Erythroblast (primary cell): Measurements from ENCODE around the gene CNTNAP1.

ENCODE experiments used
- GATA1 ChIP-seq: IDR thresholded peaks from 2 replicates; pipeline ENCODE4 v1.6.1; 2011; ENCODE audit warnings: low read depth, mild to moderate bottlenecking, control low read depth, low read length, moderate library complexity
- POLR2A ChIP-seq: IDR thresholded peaks from 2 replicates; pipeline ENCODE4 v1.6.1; 2011; ENCODE audit warnings: mild to moderate bottlenecking, low read length

- no peak for TF ChIP-seq POLR2A
- no peak for TF ChIP-seq GATA1
Measured at GRCh38 chr17:42740699-42741098, 58.4 kb downstream of the CNTNAP1 start.
